SHP77 treated with DMSO at 0.1 percent for 48 hours (cell line): ENCODE measurements around the gene CHRND.

ENCODE experiments used
- DNase-seq: peaks from one replicate; lab custom pipeline; 2025; lab: John Stamatoyannopoulos, UW

Gene CHRND

GRCh38 chr2:232525791-232526371 lies at the start of gene CHRND:
CHRND (plus strand) TSS chr2:232526160; CDS start chr2:232526216, 56 bp downstream.
- DNase-seq, result no peak

DNA sequence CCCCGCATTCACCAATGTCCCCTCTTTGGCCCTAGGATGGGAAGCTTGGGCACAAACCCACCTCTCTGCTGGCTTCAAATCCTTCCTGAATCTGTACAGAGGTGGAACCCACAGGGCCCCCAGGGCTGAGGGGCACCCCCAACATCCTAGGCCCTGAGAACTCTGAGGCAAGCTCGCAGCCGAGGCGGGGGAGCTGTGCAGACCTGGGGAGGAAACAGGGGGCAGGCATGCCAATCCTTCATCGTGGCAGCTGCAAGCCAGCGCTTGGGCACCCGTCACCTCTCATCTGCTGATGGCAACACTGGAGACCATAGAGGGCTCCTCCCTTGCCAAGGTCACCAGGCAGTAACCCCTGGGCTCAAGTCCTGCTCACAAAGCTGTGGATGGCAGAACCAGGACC lies 49.2 kb upstream of the CHRND start:
- no peak for DNase-seq

DNA sequence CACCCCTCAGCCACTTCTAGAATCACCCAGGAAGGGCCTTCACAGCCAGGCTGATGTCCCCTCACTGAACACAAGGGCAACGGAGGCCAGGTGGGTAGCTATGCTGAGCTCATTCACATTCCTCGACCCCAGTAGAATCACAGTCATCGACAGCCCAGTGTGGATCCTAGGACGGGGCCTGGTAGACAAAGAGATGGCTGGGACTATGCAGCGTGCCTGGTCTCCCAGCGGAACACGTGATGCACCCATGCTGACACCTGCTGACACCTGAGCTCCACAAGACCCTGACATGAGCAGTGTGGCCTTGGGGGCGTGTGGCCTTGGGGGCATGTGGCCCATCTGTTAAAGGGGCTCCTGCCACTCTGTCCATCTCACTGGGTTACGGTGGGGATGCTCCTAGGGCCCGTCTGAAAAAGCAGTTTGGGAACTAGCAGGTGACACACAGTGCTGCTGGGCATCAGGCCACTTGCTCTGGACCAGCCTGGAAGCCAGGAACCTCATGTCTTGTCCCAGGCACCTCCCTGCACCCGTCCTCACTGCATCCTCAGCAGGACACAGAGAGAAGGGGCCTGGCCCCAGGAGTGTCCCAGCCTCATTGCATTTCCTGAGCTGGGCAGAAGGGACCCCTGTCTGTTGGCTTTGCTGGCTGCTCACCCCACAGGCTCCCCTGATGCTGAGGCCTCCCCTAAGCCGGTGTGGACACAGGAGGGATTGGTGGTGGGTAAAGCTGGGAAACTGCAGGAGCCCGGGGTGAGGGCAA lies 48.0 kb upstream of the CHRND start:
- no peak for DNase-seq

DNA sequence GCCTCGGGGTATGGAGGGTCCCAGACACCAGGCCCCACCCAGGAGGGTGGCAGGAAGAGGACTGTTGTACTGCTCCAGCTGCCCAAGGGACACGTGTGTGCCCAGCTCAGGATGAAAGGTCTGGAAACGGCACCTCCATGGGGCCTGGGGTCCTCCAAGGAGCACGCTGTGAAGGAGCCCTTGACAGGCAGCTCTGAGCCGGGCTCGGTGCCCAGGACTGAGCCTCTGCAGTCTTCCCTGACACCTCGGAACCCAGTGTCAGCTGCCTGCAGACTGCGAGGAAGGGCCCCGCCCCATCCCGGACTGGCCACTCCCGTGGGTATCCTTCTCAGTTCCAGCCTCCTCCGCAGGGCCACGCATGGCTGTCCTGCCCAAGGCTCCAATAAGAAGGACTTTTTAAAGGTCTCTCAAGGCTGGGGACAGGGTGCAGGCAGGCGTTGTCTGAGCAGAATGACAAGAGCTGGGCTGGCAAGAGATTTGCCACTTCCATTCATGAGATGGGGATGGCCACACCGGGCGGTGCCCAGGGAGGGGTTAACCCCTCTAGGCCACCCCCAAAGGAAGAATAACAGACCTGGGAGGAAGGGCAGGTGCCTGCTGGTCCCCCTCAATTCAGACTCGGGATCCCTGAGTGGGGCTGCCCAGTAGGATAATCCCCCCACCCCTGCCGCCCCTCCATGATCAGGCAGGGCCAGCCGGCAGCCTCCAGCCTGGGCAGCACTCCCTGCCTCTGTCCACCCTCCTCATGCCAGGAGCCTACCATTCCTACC lies 47.2 kb upstream of the CHRND start:
- DNase-seq, result no peak

GRCh38 chr2:232479341-232480200 lies 46.4 kb upstream of the CHRND start:
- DNase-seq, result no peak

- no peak for DNase-seq
These were observed 45.5 kb upstream of the CHRND start for GRCh38 chr2:232480201-232481190.

GRCh38 chr2:232481322-232482140 lies 44.4 kb upstream of the CHRND start:
- DNase-seq, result no peak

GRCh38 chr2:232482301-232483238 lies 43.4 kb upstream of the CHRND start:
- DNase-seq, result no peak

- DNase-seq, result no peak
These were observed 42.5 kb upstream of the CHRND start for GRCh38 chr2:232483311-232483922.

- DNase-seq, result no peak
These were observed 41.9 kb upstream of the CHRND start for GRCh38 chr2:232483923-232484627.

DNA sequence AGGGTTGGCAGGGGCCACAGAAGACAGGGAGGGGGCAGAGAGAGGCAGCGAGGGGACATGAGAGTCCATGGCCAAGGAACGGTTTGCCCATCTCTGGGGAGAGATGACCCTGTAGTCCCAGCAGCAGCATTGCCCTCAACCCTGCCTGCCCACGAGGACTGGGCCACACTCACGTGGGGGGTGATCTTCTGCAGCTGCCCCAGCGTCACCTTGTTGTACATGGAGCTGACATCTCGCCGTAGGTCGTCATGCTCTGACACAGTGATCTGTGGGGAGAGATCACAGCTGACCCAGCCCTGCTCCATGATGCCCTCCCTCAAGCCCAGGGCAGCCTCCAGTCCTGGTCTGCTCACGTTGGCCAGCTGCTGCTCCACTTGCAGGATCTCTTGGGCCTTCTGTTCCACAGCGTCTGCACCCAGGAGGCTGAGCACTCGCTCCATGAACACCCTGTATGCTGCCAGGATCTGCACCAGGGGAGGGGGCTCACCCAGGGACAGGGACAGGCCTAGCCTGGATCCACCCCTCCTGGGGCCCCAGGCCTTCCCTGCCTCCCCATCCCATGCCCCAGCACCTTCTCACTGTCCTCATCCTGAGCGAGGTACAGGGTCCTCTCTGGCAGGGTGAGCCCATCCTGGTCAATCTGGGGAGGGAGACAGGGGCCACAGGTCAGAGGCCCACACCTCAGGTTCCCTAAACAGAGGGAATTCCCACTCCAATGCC lies 41.2 kb upstream of the CHRND start:
- DNase-seq, result no peak

- no peak for DNase-seq
These were observed 40.6 kb upstream of the CHRND start for GRCh38 chr2:232485348-232485756.

GRCh38 chr2:232485757-232486557 lies 40.0 kb upstream of the CHRND start:
- DNase-seq, result no peak

DNA sequence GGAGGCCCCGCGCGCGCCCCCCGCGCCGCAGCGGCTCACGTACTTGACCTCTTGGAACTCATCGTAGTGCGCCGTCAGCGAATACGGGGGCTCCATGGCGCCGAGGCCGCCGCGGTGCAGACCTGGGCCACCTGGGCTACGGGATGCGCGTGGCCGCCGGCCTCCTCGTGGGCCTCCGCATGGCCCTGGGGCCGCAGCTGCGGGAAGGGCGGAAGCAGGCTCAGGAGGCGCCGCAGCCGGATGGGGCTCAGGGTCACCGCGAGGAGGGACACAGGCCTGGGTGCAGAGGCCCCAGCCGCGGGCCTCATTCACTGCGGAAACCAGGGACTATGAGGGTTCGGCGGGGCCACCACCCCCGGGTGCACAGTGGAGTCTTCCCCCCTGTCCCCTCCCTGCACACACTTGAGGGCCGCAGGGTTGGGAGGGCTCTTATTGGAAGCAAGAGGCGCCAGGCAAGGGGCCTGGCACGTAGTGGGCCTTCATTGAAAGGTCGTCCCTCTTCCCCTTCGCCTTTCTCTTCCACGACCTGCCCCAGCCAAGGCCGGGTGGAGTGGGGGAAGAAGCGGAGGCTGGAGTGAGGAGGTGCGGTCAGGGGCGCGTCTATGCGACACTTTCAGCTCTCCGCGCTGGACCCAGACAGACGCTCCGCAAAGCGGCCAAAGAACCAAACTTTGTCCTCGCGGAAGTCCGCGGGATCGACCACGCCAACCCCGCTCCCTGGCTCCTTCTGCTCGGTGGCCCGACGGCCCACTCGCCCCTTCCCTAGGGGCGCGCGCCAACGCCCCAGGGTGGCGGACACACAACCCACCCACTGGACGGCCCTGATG lies 39.2 kb upstream of the CHRND start:
- no peak for DNase-seq

- DNase-seq, result no peak
These were observed 38.4 kb upstream of the CHRND start, which contains the start of gene ECEL1 for GRCh38 chr2:232487385-232488096. ECEL1 (minus strand) TSS chr2:232487834; CDS start chr2:232486653, 1,181 bp downstream.
